Glomerular visceral epithelial cell (primary cell): ENCODE data around the gene CLMN.

Experiments used
- DNase-seq: peaks from one replicate; pipeline ENCODE4 v3.0.0-alpha.2; 2016; ENCODE audit errors: extremely low spot score

CLMN gene

GRCh38 chr14:95137164-95137803, 182.4 kb downstream of the CLMN start:
- DNase-seq, result no peak

GRCh38 chr14:95136631-95137030, 183.1 kb downstream of the CLMN start:
- DNase-seq, result no peak

GRCh38 chr14:95134304-95134933, 185.3 kb downstream of the CLMN start:
- no peak for DNase-seq

GRCh38 chr14:95133282-95133681, 186.4 kb downstream of the CLMN start:
- no peak for DNase-seq

- no peak for DNase-seq
Observed at GRCh38 chr14:95132760-95133159, 186.9 kb downstream of the CLMN start.
